ENCODE data around the gene PIGW. TPM values are rescaled to one million over a fixed set of nuclear protein-coding genes. Genes with fewer than 3 reads are reported as not detected.

The PIGW gene
- total RNA-seq, 1 experiment from 2014 or later: 8.0 TPM

DNA sequence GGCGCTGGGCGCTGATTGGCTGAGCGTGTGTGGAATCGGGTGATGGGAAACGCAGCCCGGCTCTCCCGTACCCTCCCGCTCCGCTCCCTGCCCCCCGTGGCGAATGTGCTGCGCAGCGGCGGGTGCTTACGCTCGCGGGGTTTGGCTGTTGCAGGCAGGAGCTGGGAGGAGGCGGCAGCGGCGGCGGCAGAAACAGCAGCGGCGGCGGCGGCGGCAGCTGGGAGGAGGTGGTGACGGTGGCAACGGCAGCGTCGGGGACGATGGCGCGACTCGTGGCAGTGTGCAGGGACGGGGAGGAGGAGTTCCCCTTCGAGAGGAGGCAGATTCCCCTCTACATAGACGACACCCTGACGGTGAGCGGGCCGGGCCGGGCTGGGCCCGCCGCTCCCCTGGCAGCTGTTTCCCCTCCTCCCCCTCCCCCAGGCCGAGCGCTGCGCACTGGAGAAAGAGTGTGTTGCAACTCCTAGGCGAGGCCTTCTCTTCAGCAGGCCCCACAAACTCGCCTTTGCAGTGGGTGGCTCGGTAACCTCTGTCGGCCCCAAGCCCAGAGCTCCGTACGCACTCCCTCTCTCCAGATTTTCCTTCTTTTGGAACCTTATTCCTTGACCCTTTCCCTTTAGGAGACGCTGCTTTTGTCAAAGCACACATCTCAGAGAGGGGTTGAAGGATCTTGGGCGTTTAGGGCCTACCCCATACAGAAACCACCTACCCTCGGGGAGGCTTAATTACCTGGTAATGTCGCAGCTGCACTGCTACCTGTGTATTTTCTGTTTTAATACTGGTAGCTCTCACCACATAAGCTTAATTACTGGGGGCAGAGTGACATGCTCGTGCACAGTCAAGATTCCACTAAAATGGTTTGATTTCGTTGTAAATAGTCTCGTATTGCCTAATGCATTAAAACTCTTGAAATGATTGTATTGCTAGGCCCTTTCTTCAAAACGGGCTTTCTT is 11.0 kb downstream of the PIGW start:
- no peaks in the 10 kb centered on the region for H3K9me2 ChIP-seq (ENCODE audit: insufficient read depth)
- BruUV-seq (replicated peaks): TSS peak; percentile 38
- CTCF ChIA-PET: no interaction called here
- H3K27me3 ChIP-seq (ENCODE audit: insufficient read depth, low read depth): no peaks in the 10 kb centered on the region
- TF ChIP-seq, protein P1, sequence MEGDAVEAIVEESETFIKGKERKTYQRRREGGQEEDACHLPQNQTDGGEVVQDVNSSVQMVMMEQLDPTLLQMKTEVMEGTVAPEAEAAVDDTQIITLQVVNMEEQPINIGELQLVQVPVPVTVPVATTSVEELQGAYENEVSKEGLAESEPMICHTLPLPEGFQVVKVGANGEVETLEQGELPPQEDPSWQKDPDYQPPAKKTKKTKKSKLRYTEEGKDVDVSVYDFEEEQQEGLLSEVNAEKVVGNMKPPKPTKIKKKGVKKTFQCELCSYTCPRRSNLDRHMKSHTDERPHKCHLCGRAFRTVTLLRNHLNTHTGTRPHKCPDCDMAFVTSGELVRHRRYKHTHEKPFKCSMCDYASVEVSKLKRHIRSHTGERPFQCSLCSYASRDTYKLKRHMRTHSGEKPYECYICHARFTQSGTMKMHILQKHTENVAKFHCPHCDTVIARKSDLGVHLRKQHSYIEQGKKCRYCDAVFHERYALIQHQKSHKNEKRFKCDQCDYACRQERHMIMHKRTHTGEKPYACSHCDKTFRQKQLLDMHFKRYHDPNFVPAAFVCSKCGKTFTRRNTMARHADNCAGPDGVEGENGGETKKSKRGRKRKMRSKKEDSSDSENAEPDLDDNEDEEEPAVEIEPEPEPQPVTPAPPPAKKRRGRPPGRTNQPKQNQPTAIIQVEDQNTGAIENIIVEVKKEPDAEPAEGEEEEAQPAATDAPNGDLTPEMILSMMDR (conservative IDR thresholded peaks at IDR 0.05): no peak
- TF ChIP-seq EZH2 (IDR thresholded peaks at IDR 0.05; ENCODE audit: low read depth): no peak
- H3K4me3 ChIP-seq: peak overlapping the region; percentile 78
- peak; percentile 93 to 97 for DNase-seq
- no peaks in the 10 kb centered on the region for H3K9me3 ChIP-seq (ENCODE audit: insufficient read depth, low read depth)
- peak overlapping the region; percentile 62 for H3K27ac ChIP-seq
- H4K20me1 ChIP-seq (ENCODE audit: insufficient read depth): peaks cover 47% of the 10 kb centered on the region
- peak overlapping the region; percentile 87 for H2AFZ ChIP-seq
- intact Hi-C loops (cut with micrococcal nuclease; ENCODE audit: unreplicated experiment): no loop called here
- peaks cover 77% of the 10 kb centered on the region for H3K79me2 ChIP-seq (ENCODE audit: low read depth)
- peaks cover 20% of the 10 kb centered on the region for H3K36me3 ChIP-seq (ENCODE audit: low read depth)
- H3K4me1 ChIP-seq (replicated peaks; ENCODE audit: insufficient read depth): peaks cover 27% of the 10 kb centered on the region
- POLR2A ChIA-PET (ENCODE audit: unreplicated experiment): interaction anchor here (0.6 to 0.8 kb wide), 2 partner anchors 10 to 621 kb away, joined by 3 to 14 read pairs; partner anchors contain the start of gene PIGW
- H3F3A ChIP-seq (ENCODE audit: insufficient read depth, low read depth): peaks cover 45% of the 10 kb centered on the region
- peak overlapping the region; percentile 98 for H3K4me2 ChIP-seq

DNA sequence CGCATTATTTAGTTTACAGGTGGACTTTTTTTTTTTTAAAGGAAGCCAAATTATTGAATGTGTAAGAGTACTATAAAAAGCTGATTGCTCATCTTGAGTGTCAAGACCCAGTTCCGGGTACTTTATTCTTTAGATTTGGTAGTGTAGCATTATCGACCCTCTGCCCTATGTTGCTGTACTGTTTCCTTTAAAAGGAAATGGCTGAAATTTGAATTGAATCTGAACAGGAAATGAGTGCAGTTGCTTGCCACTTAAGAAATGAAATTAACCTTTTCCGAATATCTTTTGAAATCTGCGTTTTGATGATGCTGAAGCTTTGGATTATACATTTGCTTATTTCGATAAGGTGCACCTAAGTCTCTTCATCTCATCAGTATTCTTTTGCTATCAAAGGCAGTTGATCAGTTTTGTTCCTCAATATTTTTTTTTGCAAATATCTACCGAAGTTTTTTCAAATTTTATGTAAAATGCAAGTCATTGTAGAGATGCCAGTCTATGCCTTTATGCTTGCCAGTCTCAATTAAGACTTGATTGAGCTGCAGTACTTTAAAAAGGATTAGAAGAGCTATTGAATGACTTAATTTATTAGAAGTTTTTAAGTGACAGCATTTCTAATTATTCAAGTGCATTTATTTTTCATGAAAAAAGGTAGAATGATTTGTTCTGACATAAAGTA is 11.8 kb downstream of the PIGW start:
- H3K4me3 ChIP-seq: peak overlapping the region; percentile 78
- intact Hi-C loops (cut with micrococcal nuclease; ENCODE audit: unreplicated experiment): no loop called here
- H3F3A ChIP-seq (ENCODE audit: insufficient read depth, low read depth): peaks cover 39% of the 10 kb centered on the region
- H3K9me3 ChIP-seq (ENCODE audit: insufficient read depth, low read depth): no peaks in the 10 kb centered on the region
- ChIA-PET POLR2A (ENCODE audit: unreplicated experiment) (no interaction called here), CTCF (interaction anchor here (0.5 kb wide), 1 partner anchor 590 kb away, joined by 5 read pairs; no protein-coding TSS in a partner anchor)
- peaks cover 84% of the 10 kb centered on the region for H3K79me2 ChIP-seq (ENCODE audit: low read depth)
- peaks cover 27% of the 10 kb centered on the region for H3K4me1 ChIP-seq (replicated peaks; ENCODE audit: insufficient read depth)
- peaks cover 55% of the 10 kb centered on the region for H4K20me1 ChIP-seq (ENCODE audit: insufficient read depth)
- peak overlapping the region; percentile 98 for H3K4me2 ChIP-seq
- TF ChIP-seq, protein P1 (conservative IDR thresholded peaks at IDR 0.05): no peak
- TF ChIP-seq EZH2 (IDR thresholded peaks at IDR 0.05; ENCODE audit: low read depth): no peak
- H3K27me3 ChIP-seq (ENCODE audit: insufficient read depth, low read depth): no peaks in the 10 kb centered on the region
- H3K9me2 ChIP-seq (ENCODE audit: insufficient read depth): no peaks in the 10 kb centered on the region
- no peak overlapping the region for H2AFZ ChIP-seq
- BruUV-seq (replicated peaks): no TSS peak
- H3K27ac ChIP-seq: peak overlapping the region; percentile 62
- peaks cover 18% of the 10 kb centered on the region for H3K36me3 ChIP-seq (ENCODE audit: low read depth)
- no peak for DNase-seq

GRCh38 chr17:36547776-36548175 is 13.0 kb downstream of the PIGW start:
- Histone ChIP-seq H2AFZ (no peak overlapping the region), H4K20me1 (ENCODE audit: insufficient read depth) (peaks cover 67% of the 10 kb centered on the region), H3K4me2 (peak overlapping the region; percentile 98), H3K4me3 (peak overlapping the region; percentile 78), H3K4me1 (replicated peaks; ENCODE audit: insufficient read depth) (peaks cover 27% of the 10 kb centered on the region), H3K79me2 (ENCODE audit: low read depth) (peaks cover 89% of the 10 kb centered on the region), H3K9me2 (ENCODE audit: insufficient read depth) (no peaks in the 10 kb centered on the region), H3F3A (ENCODE audit: insufficient read depth, low read depth) (peaks cover 35% of the 10 kb centered on the region), H3K36me3 (ENCODE audit: low read depth) (peaks cover 15% of the 10 kb centered on the region), H3K9me3 (ENCODE audit: insufficient read depth, low read depth) (no peaks in the 10 kb centered on the region), H3K27me3 (ENCODE audit: insufficient read depth, low read depth) (no peaks in the 10 kb centered on the region), H3K27ac (peak overlapping the region; percentile 62)
- intact Hi-C loops (cut with micrococcal nuclease; ENCODE audit: unreplicated experiment): no loop called here
- no peak for DNase-seq
- ChIA-PET POLR2A (ENCODE audit: unreplicated experiment) (no interaction called here), CTCF (interaction anchor here (0.7 kb wide), 1 partner anchor 45 kb away, joined by 3 read pairs; no protein-coding TSS in a partner anchor)
- BruUV-seq (replicated peaks): no TSS peak
- TF ChIP-seq, protein P1 (conservative IDR thresholded peaks at IDR 0.05): no peak
- no peak for TF ChIP-seq EZH2 (IDR thresholded peaks at IDR 0.05; ENCODE audit: low read depth)
